ENCODE data around the gene SNX5.

GRCh38 chr20:17928211-17928611 lies 40.4 kb downstream of the SNX5 start:
- TF ChIP-seq CTCF (IDR thresholded peaks at IDR 0.05) (no peak), POLR2A (IDR thresholded peaks at IDR 0.05) (no peak)
